GM10266 (cell line): Measurements from ENCODE around the gene SAMD7.

Experiments used
- DNase-seq: peaks from one replicate; pipeline ENCODE4 v3.0.0; 2012; ENCODE audit errors: extremely low spot score
- CTCF ChIP-seq: IDR thresholded peaks from 2 replicates; pipeline ENCODE4 v1.5.1; 2012; ENCODE audit warnings: mild to moderate bottlenecking, low read depth; ENCODE audit not compliant: control insufficient read depth, insufficient read depth; ENCODE audit errors: missing control alignments

SAMD7 gene

GRCh38 chr3:169971522-169971921 is 60.1 kb downstream of the SAMD7 start:
- no peak for TF ChIP-seq CTCF
- no peak for DNase-seq

DNA sequence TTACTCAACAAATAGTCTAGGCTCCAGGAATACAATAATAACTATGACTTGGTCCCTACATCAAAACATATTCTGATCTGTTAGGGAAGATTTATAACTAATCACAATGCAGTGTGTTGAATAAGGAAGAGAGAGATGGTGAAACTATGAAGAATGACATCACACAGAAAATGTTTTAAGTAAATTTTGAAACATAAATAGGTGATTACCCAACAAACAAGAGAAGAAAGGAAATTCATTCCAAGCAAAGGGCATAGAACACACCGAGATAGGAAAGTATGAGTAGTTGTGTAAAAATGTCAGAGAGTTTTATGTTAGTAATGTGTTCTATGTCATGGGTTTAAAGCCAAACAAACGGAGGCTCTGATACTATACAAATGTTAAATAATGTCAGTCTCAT is 68.7 kb downstream of the SAMD7 start:
- no peak for DNase-seq
- TF ChIP-seq CTCF, result no peak

- TF ChIP-seq CTCF, result no peak
- DNase-seq, result no peak
Observed at GRCh38 chr3:169984292-169984691, 72.9 kb downstream of the SAMD7 start.
